HUES48 (cell line): Measurements from ENCODE around the gene NKAIN2.
"Not testable (repeated sequence)": the region's sequence is repeated elsewhere in the genome, so short reads cannot be mapped to it uniquely, and the experiment has no call there.

Experiments used
- H3K27ac ChIP-seq: one replicate; pipeline ENCODE4 v1.7.0; 2013; ENCODE audit warnings: low read depth, low read length, inconsistent platforms
- H3K27me3 ChIP-seq: 2 replicates; pipeline ENCODE4 v1.6.1; 2013; ENCODE audit warnings: mild to moderate bottlenecking, low read length; ENCODE audit not compliant: control insufficient read depth, insufficient read depth
- H3K36me3 ChIP-seq: 2 replicates; pipeline ENCODE4 v1.6.1; 2013; ENCODE audit warnings: low read length; ENCODE audit not compliant: control insufficient read depth, insufficient read depth
- H3K4me1 ChIP-seq: 2 replicates; pipeline ENCODE4 v1.6.1; 2013; ENCODE audit warnings: mild to moderate bottlenecking, low read length; ENCODE audit not compliant: control insufficient read depth, insufficient read depth
- H3K4me3 ChIP-seq: 2 replicates; pipeline ENCODE4 v1.5.1; 2013; ENCODE audit warnings: mild to moderate bottlenecking, low read depth, low read length
- H3K9ac ChIP-seq: 2 replicates; pipeline ENCODE4 v1.6.1; 2013; ENCODE audit warnings: mild to moderate bottlenecking, low read depth, low read length, moderate library complexity
- H3K9me3 ChIP-seq: 2 replicates; pipeline ENCODE4 v1.6.1; 2013; ENCODE audit warnings: low read length; ENCODE audit not compliant: control insufficient read depth, insufficient read depth

The NKAIN2 gene

GRCh38 chr6:123956492-123957139 lies 153.0 kb downstream of the NKAIN2 start:
- Histone ChIP-seq H3K4me3 (no peak overlapping the region), H3K27me3 (no peaks in the 10 kb centered on the region)

GRCh38 chr6:123962508-123962907 lies 158.8 kb downstream of the NKAIN2 start:
- H3K36me3 ChIP-seq: no peaks in the 10 kb centered on the region
- no peak overlapping the region for H3K4me3 ChIP-seq
- no peak overlapping the region for H3K9ac ChIP-seq
- peaks cover 9% of the 10 kb centered on the region; the same call in 1 of the 2 replicates for H3K4me1 ChIP-seq
- no peaks in the 10 kb centered on the region for H3K27me3 ChIP-seq
- no peaks in the 10 kb centered on the region for H3K9me3 ChIP-seq
- H3K27ac ChIP-seq: no peak overlapping the region

More at GRCh38 chr6:123956492-123957139, 153.0 kb downstream of the NKAIN2 start:
- Histone ChIP-seq H3K27ac (no peak overlapping the region), H3K9ac (no peak overlapping the region), H3K36me3 (no peaks in the 10 kb centered on the region), H3K9me3 (no peaks in the 10 kb centered on the region), H3K4me1 (no peaks in the 10 kb centered on the region)

GRCh38 chr6:123965894-123966293 lies 162.2 kb downstream of the NKAIN2 start:
- Histone ChIP-seq H3K36me3 (no peaks in the 10 kb centered on the region), H3K4me3 (no peak overlapping the region), H3K4me1 (peaks cover 15% of the 10 kb centered on the region), H3K9ac (no peak overlapping the region), H3K27ac (no peak overlapping the region), H3K27me3 (no peaks in the 10 kb centered on the region), H3K9me3 (no peaks in the 10 kb centered on the region)

GRCh38 chr6:123966618-123967017 lies 163.0 kb downstream of the NKAIN2 start:
- peaks cover 15% of the 10 kb centered on the region for H3K4me1 ChIP-seq
- no peaks in the 10 kb centered on the region for H3K9me3 ChIP-seq
- H3K4me3 ChIP-seq: no peak overlapping the region
- no peaks in the 10 kb centered on the region for H3K36me3 ChIP-seq
- H3K27ac ChIP-seq: no peak overlapping the region
- no peak overlapping the region for H3K9ac ChIP-seq
- no peaks in the 10 kb centered on the region for H3K27me3 ChIP-seq

- Histone ChIP-seq H3K9ac (no peak overlapping the region), H3K4me3 (no peak overlapping the region), H3K4me1 (peaks cover 15% of the 10 kb centered on the region), H3K36me3 (no peaks in the 10 kb centered on the region), H3K9me3 (no peaks in the 10 kb centered on the region), H3K27ac (no peak overlapping the region), H3K27me3 (no peaks in the 10 kb centered on the region)
These were observed 164.2 kb downstream of the NKAIN2 start for GRCh38 chr6:123967905-123968304.

- Histone ChIP-seq H3K4me1 (peaks cover 5% of the 10 kb centered on the region), H3K27ac (no peak overlapping the region), H3K36me3 (no peaks in the 10 kb centered on the region), H3K9me3 (no peaks in the 10 kb centered on the region), H3K4me3 (no peak overlapping the region), H3K9ac (no peak overlapping the region), H3K27me3 (no peaks in the 10 kb centered on the region)
These were observed 169.1 kb downstream of the NKAIN2 start for GRCh38 chr6:123972600-123973294.

- Histone ChIP-seq H3K4me1 (0 out of 2 replicates have a peak, but pooled peaks cover 6% of the 10 kb centered on the region), H3K27ac (no peak overlapping the region), H3K27me3 (no peaks in the 10 kb centered on the region), H3K9me3 (no peaks in the 10 kb centered on the region), H3K4me3 (no peak overlapping the region), H3K36me3 (no peaks in the 10 kb centered on the region), H3K9ac (no peak overlapping the region)
These were observed 176.6 kb downstream of the NKAIN2 start for GRCh38 chr6:123980311-123980710.

- no peaks in the 10 kb centered on the region for H3K27me3 ChIP-seq
- H3K9ac ChIP-seq: no peak overlapping the region
- no peaks in the 10 kb centered on the region for H3K9me3 ChIP-seq
- H3K4me3 ChIP-seq: no peak overlapping the region
- H3K27ac ChIP-seq: no peak overlapping the region
- H3K36me3 ChIP-seq: no peaks in the 10 kb centered on the region
- 0 out of 2 replicates have a peak, but pooled peaks cover 6% of the 10 kb centered on the region for H3K4me1 ChIP-seq
These were observed 183.3 kb downstream of the NKAIN2 start for GRCh38 chr6:123986938-123987337.

GRCh38 chr6:123989918-123990317 lies 186.3 kb downstream of the NKAIN2 start:
- H3K36me3 ChIP-seq, H3K27me3 ChIP-seq, H3K4me1 ChIP-seq, H3K9me3 ChIP-seq, H3K27ac ChIP-seq, H3K4me3 ChIP-seq, H3K9ac ChIP-seq: not testable (repeated sequence)

GRCh38 chr6:123990376-123990775 lies 186.7 kb downstream of the NKAIN2 start:
- Histone ChIP-seq H3K27ac (no peak overlapping the region), H3K9ac (no peak overlapping the region), H3K9me3 (no peaks in the 10 kb centered on the region), H3K36me3 (no peaks in the 10 kb centered on the region), H3K4me3 (no peak overlapping the region), H3K4me1 (no peaks in the 10 kb centered on the region), H3K27me3 (no peaks in the 10 kb centered on the region)

- Histone ChIP-seq H3K9me3 (no peaks in the 10 kb centered on the region), H3K27ac (no peak overlapping the region), H3K9ac (no peak overlapping the region), H3K27me3 (no peaks in the 10 kb centered on the region), H3K4me3 (no peak overlapping the region), H3K4me1 (no peaks in the 10 kb centered on the region), H3K36me3 (no peaks in the 10 kb centered on the region)
These were observed 190.5 kb downstream of the NKAIN2 start for GRCh38 chr6:123994168-123994567.
